H1 (cell line): ENCODE data around the gene ECPAS. TPM values are rescaled to one million over a fixed set of nuclear protein-coding genes. Genes with fewer than 3 reads are reported as not detected.

Experiments used
- CTCF ChIA-PET: fragments of 300-600 bp; sonication (Branson Sonifier 250); formaldehyde crosslinking; loops from one replicate; lab custom pipeline; 2021; ENCODE audit not compliant: partially characterized antibody; lab: Charles Lee
- POLR2A ChIA-PET: fragments of 300-600 bp; sonication (Branson Sonifier 250); formaldehyde crosslinking; loops from one replicate; lab custom pipeline; 2021; ENCODE audit warnings: inconsistent platforms; ENCODE audit not compliant: partially characterized antibody; lab: Charles Lee
- DNase-seq, 2 experiments: peaks; one replicate each; pipeline versions ENCODE4 v3.0.0 to v3.0.0-alpha.2; 2010 to 2022; ENCODE audit warnings: low spot score in 2 of 2, low read depth in 1 of 2, mixed read lengths in 1 of 2
- FAIRE-seq: peaks from 2 replicates; lab custom pipeline; 2011; peaks lifted over from hg19 to GRCh38; lab: Jason Lieb, UNC
- H2AFZ ChIP-seq: 2 replicates; pipeline ENCODE4 v1.8.1; 2012; ENCODE audit warnings: low read length, inconsistent platforms
- H2AK5ac ChIP-seq: 2 replicates; pipeline ENCODE4 v1.6.1; 2013; ENCODE audit warnings: low read depth, low read length
- H2BK120ac ChIP-seq: replicated peaks from 2 replicates; pipeline ENCODE3; 2013; ENCODE audit warnings: low read depth, low read length, inconsistent platforms
- H2BK12ac ChIP-seq: 2 replicates; pipeline ENCODE4 v1.6.1; 2013; ENCODE audit warnings: low read depth, low read length
- H2BK15ac ChIP-seq: 2 replicates; pipeline ENCODE4 v1.6.1; 2013; ENCODE audit warnings: low read length
- H2BK20ac ChIP-seq: 2 replicates; pipeline ENCODE4 v1.6.1; 2013; ENCODE audit warnings: low read length
- H2BK5ac ChIP-seq: 2 replicates; pipeline ENCODE4 v1.6.1; 2013; ENCODE audit warnings: low read depth, low read length
- H3K14ac ChIP-seq: 2 replicates; pipeline ENCODE4 v1.6.1; 2013; ENCODE audit warnings: inconsistent platforms; ENCODE audit not compliant: insufficient read length
- H3K18ac ChIP-seq: 2 replicates; pipeline ENCODE4 v1.6.1; 2013; ENCODE audit warnings: low read length; ENCODE audit errors: extremely low read depth
- H3K23ac ChIP-seq: 2 replicates; pipeline ENCODE4 v1.6.1; 2013; ENCODE audit warnings: inconsistent platforms; ENCODE audit not compliant: insufficient read length
- H3K23me2 ChIP-seq: 2 replicates; pipeline ENCODE4 v1.6.1; 2013; ENCODE audit warnings: low read depth, low read length
- H3K27ac ChIP-seq: 2 replicates; pipeline ENCODE4 v1.6.1; 2011; ENCODE audit warnings: low read depth, low read length, inconsistent platforms
- H3K27me3 ChIP-seq, 4 experiments: replicated peaks in 1 of 4; 1 replicate in 1 of 4; 2 replicates in 3 of 4; pipeline versions ENCODE4 v1.6.1 to v1.8.1; 2011 to 2013; ENCODE audit warnings: low read length in 3 of 4, mild to moderate bottlenecking in 3 of 4, inconsistent platforms in 2 of 4, mixed read lengths in 2 of 4, moderate library complexity in 1 of 4; ENCODE audit not compliant: control insufficient read depth in 3 of 4, insufficient read depth in 3 of 4; ENCODE audit errors: extremely low read depth in 1 of 4
- H3K36me3 ChIP-seq, 4 experiments: 2 replicates each; pipeline versions ENCODE4 v1.6.1 to v1.8.1; 2011 to 2013; ENCODE audit warnings: mild to moderate bottlenecking in 4 of 4, low read length in 3 of 4, moderate library complexity in 2 of 4, control low read depth in 1 of 4, inconsistent platforms in 1 of 4; ENCODE audit not compliant: insufficient read depth in 4 of 4, control insufficient read depth in 2 of 4
- H3K4ac ChIP-seq: replicated peaks from 2 replicates; pipeline ENCODE3; 2013; ENCODE audit warnings: low read length, low read depth, mixed read lengths, inconsistent platforms; ENCODE audit not compliant: insufficient read length
- H3K4me1 ChIP-seq, 4 experiments: replicated peaks in 1 of 4; 1 replicate in 1 of 4; 2 replicates in 3 of 4; pipeline versions ENCODE4 v1.6.1 to v1.8.1; 2011 to 2013; ENCODE audit warnings: low read length in 3 of 4, inconsistent platforms in 2 of 4, mixed read lengths in 1 of 4; ENCODE audit not compliant: insufficient read depth in 4 of 4, control insufficient read depth in 3 of 4
- H3K4me2 ChIP-seq, 2 experiments: 2 replicates each; pipeline versions ENCODE4 v1.6.1 to v1.8.1; 2011 to 2013; ENCODE audit warnings: low read depth in 2 of 2, low read length in 2 of 2, control low read depth in 1 of 2, inconsistent platforms in 1 of 2, mild to moderate bottlenecking in 1 of 2; ENCODE audit not compliant: insufficient read depth in 1 of 2
- H3K4me3 ChIP-seq, 4 experiments: fragments of 200-600, 300-600 bp in 1 of 4; sonication (generic), shearing (Covaris generic), sonication (Bioruptor Twin) in 1 of 4; 2 replicates each; pipeline versions ENCODE4 v1.5.1 to v1.8.1; 2011 to 2016; ENCODE audit warnings: low read length in 4 of 4, low read depth in 3 of 4, control low read depth in 2 of 4, inconsistent platforms in 2 of 4, mild to moderate bottlenecking in 2 of 4, mixed read lengths in 1 of 4, moderate library complexity in 1 of 4; ENCODE audit not compliant: insufficient read depth in 2 of 4; ENCODE audit errors: extremely low read depth in 1 of 4
- H3K56ac ChIP-seq: replicated peaks from 2 replicates; pipeline ENCODE3; 2013; ENCODE audit warnings: low read depth, mild to moderate bottlenecking, mixed read lengths, low read length, inconsistent platforms; ENCODE audit not compliant: insufficient read length
- H3K79me1 ChIP-seq: 2 replicates; pipeline ENCODE4 v1.6.1; 2013; ENCODE audit warnings: low read depth, low read length, control low read depth
- H3K79me2 ChIP-seq, 2 experiments: 2 replicates each; pipeline versions ENCODE4 v1.6.1 to v1.8.1; 2012 to 2013; ENCODE audit warnings: low read length in 2 of 2, mild to moderate bottlenecking in 2 of 2, inconsistent platforms in 1 of 2; ENCODE audit not compliant: insufficient read depth in 2 of 2, control insufficient read depth in 1 of 2
- H3K9ac ChIP-seq, 4 experiments: replicated peaks in 1 of 4; 1 replicate in 1 of 4; 2 replicates in 3 of 4; pipeline versions ENCODE4 v1.6.1 to v1.8.1; 2011 to 2013; ENCODE audit warnings: low read depth in 3 of 4, low read length in 3 of 4, control low read depth in 2 of 4, mild to moderate bottlenecking in 2 of 4, moderate library complexity in 2 of 4, inconsistent platforms in 1 of 4; ENCODE audit errors: extremely low read depth in 1 of 4
- H3K9me3 ChIP-seq, 2 experiments: 2 replicates each; pipeline versions ENCODE4 v1.6.1 to v1.8.1; 2012 to 2013; ENCODE audit warnings: mild to moderate bottlenecking in 2 of 2, moderate library complexity in 2 of 2, control low read depth in 1 of 2, inconsistent platforms in 1 of 2, low read depth in 1 of 2, low read length in 1 of 2, mixed read lengths in 1 of 2; ENCODE audit not compliant: insufficient read depth in 2 of 2
- H4K20me1 ChIP-seq, 2 experiments: replicated peaks in 1 of 2; 2 replicates each; pipeline versions ENCODE3 to v1.8.1; 2011 to 2013; ENCODE audit warnings: inconsistent platforms in 2 of 2, low read length in 2 of 2, mild to moderate bottlenecking in 1 of 2; ENCODE audit not compliant: insufficient read depth in 2 of 2, control insufficient read depth in 1 of 2
- H4K5ac ChIP-seq: 2 replicates; pipeline ENCODE4 v1.6.1; 2013; ENCODE audit warnings: low read length, low read depth, mixed read lengths, inconsistent platforms; ENCODE audit not compliant: insufficient read length
- H4K8ac ChIP-seq: 2 replicates; pipeline ENCODE4 v1.8.0; 2013; ENCODE audit warnings: mild to moderate bottlenecking, moderate library complexity, low read length, inconsistent platforms; ENCODE audit not compliant: insufficient read depth; ENCODE audit errors: extremely low read depth
- H4K91ac ChIP-seq: replicated peaks from 2 replicates; pipeline ENCODE3; 2013; ENCODE audit warnings: low read length, mixed read lengths, inconsistent platforms; ENCODE audit not compliant: insufficient read length
- KDM1A ChIP-seq: fragments of 200-600, 300-600 bp; sonication (generic); IDR thresholded peaks from 2 replicates; pipeline ENCODE4 v1.7.1; 2016; ENCODE audit warnings: mild to moderate bottlenecking, low read length, borderline replicate concordance
- WGBS, 2 experiments: shearing (Covaris generic) in 1 of 2; methylation state at CpG; one replicate each; pipeline versions ENCODE4 v1.1.6 to v1.1.7; 2013 to 2015; ENCODE audit warnings: low lambda C conversion rate in 2 of 2, mixed read lengths in 2 of 2, inconsistent platforms in 1 of 2, low coverage in 1 of 2, missing lambda C conversion rate in 1 of 2; ENCODE audit not compliant: insufficient replicate concordance in 2 of 2, insufficient coverage in 1 of 2, insufficient read length in 1 of 2; ENCODE audit errors: extremely low coverage in 1 of 2, missing lambda C conversion rate in 1 of 2; 5-methylcytosine and 5-hydroxymethylcytosine counted together
- polyA plus RNA-seq, 7 experiments: library from polyadenylated mRNA; depleted of rRNA in 3 of 7; stranded (reverse) in 5 of 7; unstranded in 2 of 7; fragments of >200 nt in 5 of 7; fragments of 200-250 nt in 2 of 7; gene quantifications; 1 replicate in 5 of 7; 2 replicates in 1 of 7; 4 replicates in 1 of 7; pipeline versions ENCODE4 v1.2.1 to v1.2.3, GENCODE V29; 2011 to 2013; ENCODE audit warnings: missing spikeins in 2 of 7, mixed read lengths in 2 of 7
- total RNA-seq: library from RNA; stranded (reverse); fragmentation: NEBNext Ultra II Directional; extraction: Animal tissue kit (Norgen Biotek cat#: 25700); gene quantifications from 2 replicates; pipeline ENCODE4 v1.2.1, GENCODE V29; 2021

ECPAS gene
- total and polyA plus RNA-seq, 2 of the 8 experiments (the other 6 are each of a cell fraction or from before 2014, with no cell fraction given) = 20.9 to 131 TPM

GRCh38 chr9:111349766-111350165, 134.4 kb downstream of the ECPAS start:
- Histone ChIP-seq H3K79me2 (no peaks in the 10 kb centered on the region), H4K8ac (no peak overlapping the region), H3K36me3 (no peaks in the 10 kb centered on the region), H3K14ac (no peak overlapping the region), H2BK20ac (no peak overlapping the region), H2BK12ac (no peak overlapping the region), H3K23ac (no peak overlapping the region), H3K56ac (no peak overlapping the region), H3K4ac (no peak overlapping the region), H3K27me3 (no peaks in the 10 kb centered on the region), H2BK5ac (no peak overlapping the region), H2AFZ (no peak overlapping the region), H3K79me1 (no peaks in the 10 kb centered on the region), H3K27ac (no peak overlapping the region), H3K4me2 (no peak overlapping the region), H4K20me1 (no peaks in the 10 kb centered on the region), H2BK120ac (no peak overlapping the region), H4K5ac (no peak overlapping the region), H3K23me2 (no peaks in the 10 kb centered on the region; the same call in 1 of the 2 replicates), H3K18ac (no peak overlapping the region), H2BK15ac (no peak overlapping the region), H4K91ac (no peak overlapping the region), H2AK5ac (no peak overlapping the region), H3K4me1 (no peaks in the 10 kb centered on the region), H3K9me3 (no peaks in the 10 kb centered on the region), H3K4me3 (no peak overlapping the region), H3K9ac (no peak overlapping the region)
- TF ChIP-seq KDM1A = no peak
- 90% methylated on average over 5 of the region's 5 CpGs; no CpG with 5 or more reads in 1 of the 2 experiments for WGBS, 2 experiments
- ChIA-PET POLR2A (no interaction called here), CTCF (no interaction called here)
- FAIRE-seq (no peak), DNase-seq (no peak)
